ENCODE results near the gene SMNDC1.

GRCh38 chr10:110335314-110336064 lies 30.8 kb upstream of the SMNDC1 start:
- no peak for TF ChIP-seq CTCF (IDR thresholded peaks at IDR 0.05)
- no peak for TF ChIP-seq EP300 (IDR thresholded peaks at IDR 0.05)
- TF ChIP-seq BCL3 (IDR thresholded peaks at IDR 0.05) = no peak
- TF ChIP-seq USF2 (IDR thresholded peaks at IDR 0.05) = no peak
- no peak for TF ChIP-seq JUN (IDR thresholded peaks at IDR 0.05)
- TF ChIP-seq ZFP36 (IDR thresholded peaks at IDR 0.05; ENCODE audit: borderline replicate concordance, partially characterized antibody) = no peak
- TF ChIP-seq RAD21 (conservative IDR thresholded peaks at IDR 0.05 in 1 of 2, IDR thresholded peaks at IDR 0.05 in 1 of 2) = no peak
- TF ChIP-seq TP53 (CRISPR knock-in tag; IDR thresholded peaks at IDR 0.05) = no peak
- TF ChIP-seq MYC (IDR thresholded peaks at IDR 0.05; ENCODE audit: borderline replicate concordance, low read length) = no peak
- no peak for TF ChIP-seq REST (IDR thresholded peaks at IDR 0.05)
- TF ChIP-seq MAX (IDR thresholded peaks at IDR 0.05) = no peak
- TF ChIP-seq POLR2A (IDR thresholded peaks at IDR 0.05; ENCODE audit: low read length) = no peak
